Stimulated activated CD8-positive, alpha-beta memory T cell treated with anti-CD3 and anti-CD28 coated beads, Interleukin-4, amount 100 ng/mL, for 4 hours (primary cell): ENCODE results near the gene ATP10A.

Experiments
- DNase-seq, 2 donors: peaks; one replicate each; pipeline ENCODE4 v3.0.0-alpha.2; 2020; ENCODE audit warnings: low read depth in 2 of 2, low spot score in 1 of 2

Gene ATP10A

GRCh38 chr15:25727116-25727515 is 136.0 kb downstream of the ATP10A start:
- DNase-seq, result no peak

GRCh38 chr15:25725758-25726157 is 137.4 kb downstream of the ATP10A start:
- no peak for DNase-seq

- DNase-seq, result no peak
Measured at GRCh38 chr15:25724899-25725298, 138.2 kb downstream of the ATP10A start.

- no peak for DNase-seq
Measured at GRCh38 chr15:25721605-25721955, 141.5 kb downstream of the ATP10A start.

GRCh38 chr15:25719101-25719985 is 143.8 kb downstream of the ATP10A start:
- no peak for DNase-seq

GRCh38 chr15:25718597-25718996 is 144.5 kb downstream of the ATP10A start:
- no peak for DNase-seq

- no peak for DNase-seq
Measured at GRCh38 chr15:25718169-25718536, 145.0 kb downstream of the ATP10A start.

- DNase-seq, result no peak
Measured at GRCh38 chr15:25717457-25718168, 145.5 kb downstream of the ATP10A start.

GRCh38 chr15:25717127-25717456 is 146.0 kb downstream of the ATP10A start:
- no peak for DNase-seq

GRCh38 chr15:25716414-25717126 is 146.6 kb downstream of the ATP10A start:
- DNase-seq, result no peak

- no peak for DNase-seq
Measured at GRCh38 chr15:25715536-25716413, 147.4 kb downstream of the ATP10A start.

GRCh38 chr15:25714538-25714840 is 148.6 kb downstream of the ATP10A start:
- DNase-seq, result no peak

- no peak for DNase-seq
Measured at GRCh38 chr15:25713736-25714537, 149.2 kb downstream of the ATP10A start.

GRCh38 chr15:25712961-25713355 is 150.2 kb downstream of the ATP10A start:
- no peak for DNase-seq

- no peak for DNase-seq
Measured at GRCh38 chr15:25712192-25712960, 150.8 kb downstream of the ATP10A start.

- no peak for DNase-seq
Measured at GRCh38 chr15:25711691-25712090, 151.4 kb downstream of the ATP10A start.

- no peak for DNase-seq
Measured at GRCh38 chr15:25711164-25711563, 152.0 kb downstream of the ATP10A start.

- no peak for DNase-seq
Measured at GRCh38 chr15:25710184-25710583, 152.9 kb downstream of the ATP10A start.

- no peak for DNase-seq
Measured at GRCh38 chr15:25709437-25710159, 153.5 kb downstream of the ATP10A start.
